GM06990 (cell line): ENCODE measurements around the gene SPTBN4.
A peak's percentile ranks its signal among the peaks of the same experiment; 100 is the strongest.
"Not testable (repeated sequence)": the region's sequence is repeated elsewhere in the genome, so short reads cannot be mapped to it uniquely, and the experiment has no call there.

ENCODE experiments used
- DNase-seq: peaks from one replicate; pipeline ENCODE4 v3.0.0-alpha.2; 2011; ENCODE audit not compliant: insufficient read length; ENCODE audit errors: extremely low read depth
- H3K27me3 ChIP-seq: replicated peaks from 2 replicates; pipeline ENCODE4 v1.6.0; 2011; ENCODE audit warnings: low read length; ENCODE audit not compliant: control insufficient read depth, insufficient read depth
- H3K36me3 ChIP-seq: 2 replicates; pipeline ENCODE4 v1.5.1; 2011; ENCODE audit warnings: low read length; ENCODE audit not compliant: control insufficient read depth, insufficient read depth
- H3K4me3 ChIP-seq: replicated peaks from 2 replicates; pipeline ENCODE4 v1.5.1; 2011; ENCODE audit warnings: low read depth, mild to moderate bottlenecking, control low read depth, low read length
- TF ChIP-seq, protein P1 (sequence below): IDR thresholded peaks from 2 replicates; pipeline ENCODE4 v1.5.1; 2011; ENCODE audit warnings: low read length, control low read depth, mild to moderate bottlenecking, inconsistent platforms; ENCODE audit not compliant: insufficient read depth, poor library complexity, severe bottlenecking

The SPTBN4 gene

DNA sequence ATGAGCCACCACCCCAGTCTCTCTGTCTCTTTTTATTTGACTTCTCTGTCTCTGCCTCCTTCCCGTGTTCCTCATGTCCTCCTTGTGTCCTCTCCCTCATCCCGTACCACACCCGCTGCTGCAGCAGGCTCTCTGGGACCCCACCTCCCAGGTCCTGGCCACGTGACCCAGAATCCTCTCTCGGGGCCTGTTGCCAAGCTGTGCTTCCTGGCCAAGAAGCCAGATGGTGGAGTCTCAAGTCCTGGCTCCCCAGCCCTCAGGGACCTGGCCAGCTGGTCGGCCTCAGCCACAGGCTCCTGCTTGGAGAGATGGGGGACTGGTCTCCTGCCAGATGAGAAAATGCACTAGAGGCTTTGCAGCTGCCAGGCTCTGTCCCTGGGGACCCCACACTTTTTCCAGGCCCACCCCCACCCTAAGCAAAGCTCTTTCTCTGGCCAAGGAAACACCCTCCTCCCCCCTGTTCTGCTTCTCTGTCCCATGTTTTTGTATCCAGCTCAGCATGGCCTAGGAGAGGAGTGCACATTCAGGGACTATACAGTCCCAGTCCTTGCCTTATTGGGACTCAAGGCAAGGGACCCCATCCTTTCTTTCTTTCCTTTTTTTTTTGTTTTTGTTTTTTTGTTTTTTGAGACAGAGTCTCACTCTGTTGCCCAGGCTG is 75.5 kb downstream of the SPTBN4 start:
- TF ChIP-seq, protein P1, sequence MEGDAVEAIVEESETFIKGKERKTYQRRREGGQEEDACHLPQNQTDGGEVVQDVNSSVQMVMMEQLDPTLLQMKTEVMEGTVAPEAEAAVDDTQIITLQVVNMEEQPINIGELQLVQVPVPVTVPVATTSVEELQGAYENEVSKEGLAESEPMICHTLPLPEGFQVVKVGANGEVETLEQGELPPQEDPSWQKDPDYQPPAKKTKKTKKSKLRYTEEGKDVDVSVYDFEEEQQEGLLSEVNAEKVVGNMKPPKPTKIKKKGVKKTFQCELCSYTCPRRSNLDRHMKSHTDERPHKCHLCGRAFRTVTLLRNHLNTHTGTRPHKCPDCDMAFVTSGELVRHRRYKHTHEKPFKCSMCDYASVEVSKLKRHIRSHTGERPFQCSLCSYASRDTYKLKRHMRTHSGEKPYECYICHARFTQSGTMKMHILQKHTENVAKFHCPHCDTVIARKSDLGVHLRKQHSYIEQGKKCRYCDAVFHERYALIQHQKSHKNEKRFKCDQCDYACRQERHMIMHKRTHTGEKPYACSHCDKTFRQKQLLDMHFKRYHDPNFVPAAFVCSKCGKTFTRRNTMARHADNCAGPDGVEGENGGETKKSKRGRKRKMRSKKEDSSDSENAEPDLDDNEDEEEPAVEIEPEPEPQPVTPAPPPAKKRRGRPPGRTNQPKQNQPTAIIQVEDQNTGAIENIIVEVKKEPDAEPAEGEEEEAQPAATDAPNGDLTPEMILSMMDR = no peak
- Histone ChIP-seq H3K36me3 (no peaks in the 10 kb centered on the region), H3K4me3 (no peak overlapping the region), H3K27me3 (no peaks in the 10 kb centered on the region)
- no peak for DNase-seq

DNA sequence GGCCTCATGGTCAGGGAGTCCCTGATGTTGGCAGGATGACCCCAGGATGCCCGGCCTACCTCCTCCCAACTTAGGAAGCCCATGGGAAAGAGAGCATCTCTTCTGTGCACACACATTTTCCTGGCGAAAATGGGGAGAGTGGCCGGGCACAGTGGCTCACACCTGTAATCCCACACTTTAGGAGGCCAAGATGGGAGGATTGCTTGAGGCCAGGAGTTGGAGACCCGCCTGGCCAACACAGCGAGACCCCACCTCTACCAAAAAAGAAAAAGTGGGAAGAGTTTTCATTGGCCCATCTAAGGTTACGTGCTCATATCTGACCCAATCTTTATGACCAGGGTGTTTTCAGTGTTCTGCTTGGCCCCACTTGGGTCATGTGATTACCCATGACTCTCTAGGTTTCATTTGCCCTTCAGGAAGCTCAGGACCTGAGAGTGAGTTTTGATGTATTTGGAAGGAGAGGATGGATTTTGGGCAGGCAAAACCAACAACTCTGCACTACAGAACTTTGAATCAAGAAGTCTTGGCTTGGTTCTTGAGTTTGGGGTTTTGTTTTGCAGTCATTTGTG is 76.3 kb downstream of the SPTBN4 start:
- DNase-seq = no peak
- Histone ChIP-seq H3K27me3 (no peaks in the 10 kb centered on the region), H3K36me3 (no peaks in the 10 kb centered on the region), H3K4me3 (no peak overlapping the region)
- TF ChIP-seq, protein P1 = no peak

DNA sequence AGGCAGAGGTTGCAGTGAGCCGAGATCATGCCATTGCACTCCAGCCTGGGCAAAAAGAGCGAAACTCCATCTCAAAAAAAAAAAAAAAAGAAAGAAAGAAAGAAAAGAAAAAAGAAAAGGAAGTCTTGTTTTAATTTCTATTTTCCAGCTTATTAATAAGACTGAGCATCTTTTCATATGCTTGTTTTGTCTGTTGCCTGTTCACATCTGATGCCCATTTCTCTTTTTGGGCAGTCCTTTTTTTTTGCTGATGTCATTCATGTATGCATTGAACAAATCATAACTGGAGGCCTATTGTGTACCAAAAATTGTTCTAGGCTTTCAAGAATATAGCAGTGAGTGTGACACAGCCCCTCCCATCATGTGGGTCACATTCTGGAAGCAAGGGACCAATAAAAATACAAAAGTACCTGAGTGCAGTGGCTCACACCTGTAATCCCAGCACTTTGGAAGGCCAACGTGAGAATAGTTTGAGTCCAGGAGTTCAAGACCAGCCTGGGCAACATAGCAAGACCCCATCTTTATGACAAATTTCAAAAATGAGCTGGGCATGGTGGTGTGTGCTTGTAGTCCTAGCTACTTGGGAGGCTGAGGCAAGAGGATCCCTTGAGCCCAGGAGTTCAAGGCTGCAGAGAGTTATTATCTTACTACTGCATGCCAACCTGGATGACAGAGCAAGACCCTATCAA is 79.5 kb downstream of the SPTBN4 start:
- H3K4me3 ChIP-seq, H3K36me3 ChIP-seq, H3K27me3 ChIP-seq, DNase-seq: not testable (repeated sequence)

DNA sequence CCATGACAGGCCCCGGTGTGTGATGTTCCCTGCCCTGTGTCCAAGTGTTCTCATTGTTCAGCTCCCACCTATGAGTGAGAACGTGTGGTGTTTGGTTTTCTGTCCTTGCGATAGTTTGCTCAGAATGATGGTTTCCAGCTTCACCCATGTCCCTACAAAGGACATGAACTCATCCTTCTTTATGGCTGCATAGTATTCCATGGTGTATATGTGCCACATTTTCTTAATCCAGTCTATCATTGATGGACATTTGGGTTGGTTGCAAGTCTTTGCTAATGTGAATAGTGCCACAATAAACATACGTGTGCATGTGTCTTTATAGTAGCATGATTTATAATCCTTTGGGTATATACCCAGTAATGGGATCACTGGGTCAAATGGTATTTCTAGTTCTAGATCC is 80.4 kb downstream of the SPTBN4 start:
- H3K36me3 ChIP-seq, H3K27me3 ChIP-seq, DNase-seq, H3K4me3 ChIP-seq: not testable (repeated sequence)

DNA sequence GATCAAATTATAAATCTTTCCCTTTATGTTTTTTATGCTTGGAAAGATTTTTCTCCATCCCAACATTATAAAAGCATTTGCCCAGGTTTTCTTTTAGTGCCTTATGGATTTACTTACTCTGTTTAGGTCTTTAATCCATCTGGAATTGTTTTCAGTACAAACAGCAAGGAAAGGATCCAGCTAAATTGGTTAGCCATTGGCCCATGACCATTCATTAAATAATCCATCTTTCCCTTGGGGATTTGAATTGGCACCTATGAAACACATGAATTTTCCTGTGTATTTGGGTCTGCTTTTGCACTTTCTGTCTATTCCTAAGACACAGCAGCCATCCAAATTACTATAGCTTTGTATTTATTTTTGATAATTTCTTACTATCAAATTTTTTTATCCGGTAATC is 81.0 kb downstream of the SPTBN4 start:
- TF ChIP-seq, protein P1 = no peak
- no peak for DNase-seq
- Histone ChIP-seq H3K4me3 (no peak overlapping the region), H3K27me3 (no peaks in the 10 kb centered on the region), H3K36me3 (no peaks in the 10 kb centered on the region)

DNA sequence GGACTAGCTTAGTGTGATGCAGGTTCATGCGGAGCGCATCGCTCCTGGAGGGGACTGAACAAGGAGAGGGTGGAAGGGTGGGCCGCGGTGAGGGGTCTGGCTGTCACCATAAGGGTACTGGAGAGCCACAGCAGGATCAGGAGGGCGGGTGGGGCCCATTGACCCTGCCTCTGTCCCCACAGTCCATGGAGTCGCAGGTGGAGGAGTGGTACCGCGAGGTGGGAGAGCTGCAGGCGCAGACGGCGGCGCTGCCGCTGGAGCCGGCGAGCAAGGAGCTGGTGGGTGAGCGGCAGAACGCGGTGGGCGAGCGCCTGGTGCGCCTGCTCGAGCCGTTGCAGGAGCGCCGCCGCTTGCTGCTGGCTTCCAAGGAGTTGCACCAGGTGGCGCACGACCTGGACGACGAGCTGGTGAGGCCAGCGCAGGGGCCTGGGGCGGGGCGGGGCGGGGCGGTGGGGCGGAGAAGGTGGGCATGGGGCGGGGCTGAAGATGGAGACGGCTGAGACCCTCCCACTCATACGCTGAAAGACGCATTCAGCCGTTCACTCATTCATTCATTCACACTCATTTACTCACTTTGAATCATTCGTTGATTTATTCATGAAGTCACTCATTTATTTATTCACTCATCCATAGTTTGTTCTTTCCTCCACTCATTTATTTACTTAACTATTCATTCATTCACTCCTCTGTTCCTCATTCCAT is 82.4 kb downstream of the SPTBN4 start:
- Histone ChIP-seq H3K4me3 (no peak overlapping the region), H3K27me3 (no peaks in the 10 kb centered on the region), H3K36me3 (no peaks in the 10 kb centered on the region)
- DNase-seq = peak; percentile 56
- TF ChIP-seq, protein P1 = peak; percentile 59
